ENCODE results near the gene EFEMP2. TPM values are rescaled to one million over a fixed set of nuclear protein-coding genes. Genes with fewer than 3 reads are reported as not detected.

The EFEMP2 gene
- total RNA-seq, 1 experiment from 2014 or later = 23.7 TPM

DNA sequence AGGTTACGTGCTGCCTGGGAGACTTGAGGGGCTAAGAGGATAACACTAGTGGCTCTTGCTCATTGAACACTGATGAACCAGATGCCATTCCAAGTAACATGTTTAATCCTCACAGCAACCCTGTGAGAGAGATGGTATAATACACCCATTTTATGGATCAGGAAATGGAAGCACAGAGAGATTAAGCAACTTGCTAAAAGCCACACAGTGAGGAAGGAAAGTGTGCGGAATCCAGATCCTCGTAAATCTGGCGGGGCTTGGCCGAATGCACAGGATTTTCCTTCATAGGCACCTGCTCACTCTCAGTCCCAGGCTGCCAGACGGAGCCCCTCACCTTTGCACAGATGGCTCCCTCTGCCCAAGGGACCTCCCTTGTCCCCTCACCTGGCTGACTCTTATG is 35.3 kb upstream of the EFEMP2 start:
- BruUV-seq (replicated peaks) = no TSS peak
- intact Hi-C loops (cut with micrococcal nuclease; ENCODE audit: unreplicated experiment) (no loop called here), in situ Hi-C loops (cut with HindIII; ENCODE audit: low pct_unique_long_range_greater_than_20kb, low sequenced_read_pairs) (no loop called here)
- ChIA-PET POLR2A (interaction anchor here (0.6 kb wide), 1 partner anchor 56 kb away, joined by 5 read pairs; no protein-coding TSS in a partner anchor), CTCF (no interaction called here)
- DNase-seq (ENCODE audit: low read depth, low spot score) (no peak), ATAC-seq (no peak)
- TF ChIP-seq SIN3A (IDR thresholded peaks at IDR 0.05; ENCODE audit: borderline replicate concordance, insufficient read depth, low read depth, low read length) = no peak
- no peak for TF ChIP-seq TCF7L2 (IDR thresholded peaks at IDR 0.05; ENCODE audit: low read depth, low read length)
- TF ChIP-seq REST (IDR thresholded peaks at IDR 0.05; ENCODE audit: insufficient read depth in 1 of 2, low read depth in 2 of 2, low read length in 1 of 2) = no peak
- no peak for TF ChIP-seq CTCF (IDR thresholded peaks at IDR 0.05)
- no peak for TF ChIP-seq POLR2AphosphoS5 (IDR thresholded peaks at IDR 0.05; ENCODE audit: low read depth, low read length)
- H3K36me3 ChIP-seq (ENCODE audit: control insufficient read depth, insufficient read depth, low read length) = no peaks in the 10 kb centered on the region
- peaks cover 80% of the 10 kb centered on the region for H3K4me1 ChIP-seq (ENCODE audit: control insufficient read depth, insufficient read depth, low read length)
- H3K27me3 ChIP-seq (ENCODE audit: control insufficient read depth, insufficient read depth, low read length) = no peaks in the 10 kb centered on the region
- peak overlapping the region; percentile 99 for H3K27ac ChIP-seq (ENCODE audit: low read length)
- H3K4me3 ChIP-seq (ENCODE audit: low read depth in 2 of 2, low read length in 2 of 2) = no peak overlapping the region
- no peaks in the 10 kb centered on the region for H3K9me3 ChIP-seq (ENCODE audit: control insufficient read depth, insufficient read depth, low read depth, low read length)

- Histone ChIP-seq H3K36me3 (ENCODE audit: control insufficient read depth, insufficient read depth, low read length) (no peaks in the 10 kb centered on the region), H3K27ac (ENCODE audit: low read length) (peak overlapping the region; percentile 99), H3K27me3 (ENCODE audit: control insufficient read depth, insufficient read depth, low read length) (no peaks in the 10 kb centered on the region), H3K4me1 (ENCODE audit: control insufficient read depth, insufficient read depth, low read length) (peaks cover 80% of the 10 kb centered on the region), H3K9me3 (ENCODE audit: control insufficient read depth, insufficient read depth, low read depth, low read length) (no peaks in the 10 kb centered on the region), H3K4me3 (ENCODE audit: low read depth in 2 of 2, low read length in 2 of 2) (no peak overlapping the region)
- ATAC-seq (no peak), DNase-seq (ENCODE audit: low read depth, low spot score) (no peak)
- in situ Hi-C loops (cut with HindIII; ENCODE audit: low pct_unique_long_range_greater_than_20kb, low sequenced_read_pairs) (no loop called here), intact Hi-C loops (cut with micrococcal nuclease; ENCODE audit: unreplicated experiment) (no loop called here)
- ChIA-PET POLR2A (interaction anchor here (0.9 to 1.9 kb wide), 3 partner anchors 9 to 15 kb away, joined by 3 to 13 read pairs (median 4); no protein-coding TSS in a partner anchor), CTCF (no interaction called here)
- TF ChIP-seq CTCF (IDR thresholded peaks at IDR 0.05) (no peak), POLR2AphosphoS5 (IDR thresholded peaks at IDR 0.05; ENCODE audit: low read depth, low read length) (no peak), REST (IDR thresholded peaks at IDR 0.05; ENCODE audit: insufficient read depth in 1 of 2, low read depth in 2 of 2, low read length in 1 of 2) (no peak), SIN3A (IDR thresholded peaks at IDR 0.05; ENCODE audit: borderline replicate concordance, insufficient read depth, low read depth, low read length) (no peak), TCF7L2 (IDR thresholded peaks at IDR 0.05; ENCODE audit: low read depth, low read length) (no peak)
- BruUV-seq (replicated peaks) = no TSS peak
Measured at GRCh38 chr11:65906602-65907001, 34.0 kb upstream of the EFEMP2 start.

Data from Panc1 (cell line).